Urothelium cell line (cell line): ENCODE data around the gene PRKCQ.
"Not testable (repeated sequence)": the region's sequence is repeated elsewhere in the genome, so short reads cannot be mapped to it uniquely, and the experiment has no call there.

ENCODE experiments used
- DNase-seq: peaks from one replicate; pipeline ENCODE4 v3.0.0; 2011; ENCODE audit warnings: low spot score, mixed read lengths
- FAIRE-seq: peaks from 2 replicates; lab custom pipeline; 2011; peaks lifted over from hg19 to GRCh38; lab: Jason Lieb, UNC

PRKCQ gene

GRCh38 chr10:6395606-6396005, 184.5 kb downstream of the PRKCQ start:
- no peak for DNase-seq
- no peak for FAIRE-seq

GRCh38 chr10:6394084-6394483, 186.0 kb downstream of the PRKCQ start:
- FAIRE-seq = no peak
- DNase-seq = no peak

GRCh38 chr10:6393168-6393567, 186.9 kb downstream of the PRKCQ start:
- FAIRE-seq (no peak), DNase-seq (no peak)

GRCh38 chr10:6390213-6390845, 189.7 kb downstream of the PRKCQ start:
- no peak for DNase-seq
- FAIRE-seq = no peak

GRCh38 chr10:6388261-6388893, 191.7 kb downstream of the PRKCQ start:
- FAIRE-seq = no peak
- DNase-seq = no peak

GRCh38 chr10:6386960-6387359, 193.1 kb downstream of the PRKCQ start:
- FAIRE-seq (peak; percentile 92), DNase-seq (no peak)

GRCh38 chr10:6386346-6386745, 193.7 kb downstream of the PRKCQ start:
- DNase-seq (no peak), FAIRE-seq (no peak)

- no peak for DNase-seq
- FAIRE-seq = no peak
Observed at GRCh38 chr10:6385665-6386064, 194.4 kb downstream of the PRKCQ start.

- no peak for FAIRE-seq
- no peak for DNase-seq
Observed at GRCh38 chr10:6384847-6385246, 195.2 kb downstream of the PRKCQ start.

GRCh38 chr10:6384031-6384430, 196.0 kb downstream of the PRKCQ start:
- DNase-seq (no peak), FAIRE-seq (no peak)

- DNase-seq = peak; percentile 55
- FAIRE-seq = no peak
Observed at GRCh38 chr10:6383096-6383812, 196.8 kb downstream of the PRKCQ start.

- no peak for FAIRE-seq
- peak; percentile 53 for DNase-seq
Observed at GRCh38 chr10:6382081-6382480, 198.0 kb downstream of the PRKCQ start.

- not testable (repeated sequence) for FAIRE-seq, DNase-seq
Observed at GRCh38 chr10:6380478-6380877, 199.6 kb downstream of the PRKCQ start.

GRCh38 chr10:6379015-6379776, 200.9 kb downstream of the PRKCQ start:
- DNase-seq (no peak), FAIRE-seq (no peak)
